Measurements from ENCODE around the gene CRIP1.

DNA sequence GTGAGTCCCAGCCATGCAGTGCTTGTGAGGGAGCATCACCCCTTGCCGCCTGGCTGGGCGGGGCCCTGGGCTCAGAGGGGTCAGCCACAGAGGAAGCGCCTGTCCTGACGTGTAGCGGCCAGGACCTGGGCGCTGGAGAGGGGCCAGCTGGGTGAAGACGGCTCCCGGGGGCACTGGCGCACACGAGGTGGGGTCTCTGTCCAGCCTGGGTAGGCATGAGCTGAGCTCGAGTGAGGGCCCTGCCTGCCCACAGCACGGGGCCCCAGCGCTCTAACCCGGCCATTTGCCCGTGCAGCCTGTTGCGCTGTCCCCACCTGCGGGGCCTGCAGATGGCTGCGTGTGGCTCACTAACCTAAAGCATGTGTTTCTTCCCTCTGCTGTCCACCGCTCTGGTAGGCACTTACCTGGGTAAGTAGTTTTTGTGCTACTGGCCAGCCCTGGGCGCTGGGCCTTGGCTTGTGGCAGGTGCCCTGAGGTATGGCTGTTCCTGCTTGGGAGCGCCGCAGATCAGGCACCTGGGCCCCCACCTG is 18.7 kb upstream of the CRIP1 start:
- TF ChIP-seq POLR2A (IDR thresholded peaks at IDR 0.05): no peak
- TF ChIP-seq, protein P1, sequence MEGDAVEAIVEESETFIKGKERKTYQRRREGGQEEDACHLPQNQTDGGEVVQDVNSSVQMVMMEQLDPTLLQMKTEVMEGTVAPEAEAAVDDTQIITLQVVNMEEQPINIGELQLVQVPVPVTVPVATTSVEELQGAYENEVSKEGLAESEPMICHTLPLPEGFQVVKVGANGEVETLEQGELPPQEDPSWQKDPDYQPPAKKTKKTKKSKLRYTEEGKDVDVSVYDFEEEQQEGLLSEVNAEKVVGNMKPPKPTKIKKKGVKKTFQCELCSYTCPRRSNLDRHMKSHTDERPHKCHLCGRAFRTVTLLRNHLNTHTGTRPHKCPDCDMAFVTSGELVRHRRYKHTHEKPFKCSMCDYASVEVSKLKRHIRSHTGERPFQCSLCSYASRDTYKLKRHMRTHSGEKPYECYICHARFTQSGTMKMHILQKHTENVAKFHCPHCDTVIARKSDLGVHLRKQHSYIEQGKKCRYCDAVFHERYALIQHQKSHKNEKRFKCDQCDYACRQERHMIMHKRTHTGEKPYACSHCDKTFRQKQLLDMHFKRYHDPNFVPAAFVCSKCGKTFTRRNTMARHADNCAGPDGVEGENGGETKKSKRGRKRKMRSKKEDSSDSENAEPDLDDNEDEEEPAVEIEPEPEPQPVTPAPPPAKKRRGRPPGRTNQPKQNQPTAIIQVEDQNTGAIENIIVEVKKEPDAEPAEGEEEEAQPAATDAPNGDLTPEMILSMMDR (IDR thresholded peaks at IDR 0.05): no peak

All from esophagus squamous epithelium (tissue), 4 donors.